K562 treated with DMSO at 1 percent for 12 hours (cell line): ENCODE measurements around the gene LLCFC1. TPM values are rescaled to one million over a fixed set of nuclear protein-coding genes. Genes with fewer than 3 reads are reported as not detected.

Source experiments
- total RNA-seq: library from RNA; unstranded; fragments of 300-600 nt; gene quantifications from 2 replicates; pipeline ENCODE4 v1.2.3, GENCODE V29; 2022; ENCODE audit not compliant: insufficient read depth

Gene LLCFC1
- total RNA-seq: 1.6 TPM in 1 of 2 replicates, not detected in the other

GRCh38 chr7:142939226-142939910 is at the start of gene LLCFC1:
LLCFC1 (plus strand) TSS chr7:142939484; CDS start chr7:142939622, 138 bp downstream.

DNA sequence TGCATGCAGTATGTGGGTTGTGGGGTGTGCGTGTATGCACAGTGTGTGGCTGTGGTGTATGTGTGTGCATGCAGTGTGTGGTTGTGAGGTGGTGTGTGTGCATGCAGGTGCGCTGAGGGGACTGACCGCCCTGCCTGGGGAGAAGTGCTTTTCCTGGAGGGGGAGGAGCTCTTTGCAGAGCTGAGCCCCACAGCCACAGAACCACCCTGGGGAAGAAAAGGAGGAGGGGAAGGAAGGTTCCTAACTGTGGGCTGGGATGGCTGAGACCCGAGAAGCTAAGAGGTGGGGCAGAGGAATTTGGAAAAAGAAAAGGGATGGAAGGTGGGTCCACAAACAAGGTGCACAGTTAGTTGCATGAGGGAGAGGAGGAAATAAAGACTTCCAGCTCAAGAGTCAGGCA is 5.7 kb upstream of the LLCFC1 start, which contains the start of gene TRPV5:
TSS of gene TRPV5 (minus strand) at position 123 of the 400 bp plus-strand sequence. CDS start 287 bp downstream, outside the sequence.

DNA sequence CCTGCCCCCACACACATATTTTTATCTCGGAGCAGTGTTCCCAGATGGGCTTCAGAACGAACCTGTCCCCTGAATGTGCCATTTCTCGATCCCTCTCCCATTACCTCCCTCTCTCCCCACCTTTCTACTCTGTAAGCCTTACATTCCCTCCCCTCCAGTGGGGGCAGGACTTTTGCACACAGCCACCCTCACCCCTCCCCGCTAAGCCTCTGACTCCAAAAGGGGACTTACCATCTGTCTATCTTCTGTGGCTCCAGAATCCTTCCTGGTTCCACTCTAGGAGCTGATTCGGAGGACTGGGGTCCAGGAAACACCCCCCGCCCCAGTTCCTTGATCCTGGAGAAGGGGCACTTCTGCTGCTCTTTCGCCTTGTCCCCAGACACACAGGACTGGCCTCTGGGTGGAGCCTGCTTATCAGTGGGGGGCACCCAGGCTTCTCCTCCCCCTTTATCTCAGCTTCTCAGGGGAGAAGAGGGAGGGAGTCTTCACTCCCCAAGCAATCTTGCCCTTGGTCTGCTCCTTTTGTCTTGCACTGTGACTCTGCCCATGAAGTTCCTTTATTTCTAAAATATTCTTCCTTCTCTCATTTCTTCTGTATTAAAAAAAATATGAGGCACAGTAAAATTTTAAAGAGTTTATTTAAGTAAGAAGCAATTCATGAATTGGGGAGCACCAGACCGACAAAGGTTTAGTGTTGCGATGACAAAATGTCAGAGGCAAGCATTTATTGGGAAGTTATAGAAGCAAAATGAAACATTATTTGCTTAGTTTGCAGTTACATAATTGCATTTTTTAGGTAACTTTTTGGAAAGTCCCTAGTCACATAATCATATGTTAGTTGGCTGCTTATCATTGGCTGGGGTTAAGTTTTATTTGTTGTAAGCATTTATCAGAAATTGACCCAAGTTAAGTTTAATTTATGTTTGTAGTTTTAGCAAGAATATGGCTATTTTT is 23.0 kb downstream of the LLCFC1 start, which contains the start of gene KEL:
TSS of gene KEL (minus strand) at position 391 of the 954 bp plus-strand sequence. CDS start at position 234, 157 bp downstream.

Other genes with a start within 250 kb of the LLCFC1 start
- gene PRSS1, start 190.0 kb upstream of the LLCFC1 start, total RNA-seq: not detected in 2 replicates
- 3.2 and 3.9 TPM in 2 replicates for gene PRSS2, start 168.5 kb upstream of the LLCFC1 start, total RNA-seq
- gene EPHB6, start 84.4 kb upstream of the LLCFC1 start, total RNA-seq: 5.1 and 6.2 TPM in 2 replicates
- 1.2 and 3.6 TPM in 2 replicates for gene TRPV6, start 53.7 kb upstream of the LLCFC1 start, total RNA-seq
- gene TRPV5, start 5.7 kb upstream of the LLCFC1 start, total RNA-seq: not detected in 2 replicates
- gene KEL, start 22.9 kb downstream of the LLCFC1 start, total RNA-seq: 14.4 and 35.9 TPM in 2 replicates
- gene OR9A2, start 87.6 kb downstream of the LLCFC1 start, total RNA-seq: not detected in 2 replicates
- not detected in 2 replicates for gene OR6V1, start 112.9 kb downstream of the LLCFC1 start, total RNA-seq
- gene PIP, start 192.6 kb downstream of the LLCFC1 start, total RNA-seq: not detected in 2 replicates
- gene TAS2R39, start 243.9 kb downstream of the LLCFC1 start, total RNA-seq: not detected in 2 replicates